K562 (cell line): ENCODE measurements around the gene TSPAN14. TPM values are rescaled to one million over a fixed set of nuclear protein-coding genes. Genes with fewer than 3 reads are reported as not detected.

ENCODE experiments used
- ATAC-seq: fragments of 200-7000 bp; cut with Tn5 transposase; 3 replicates; pipeline ENCODE4 v1.9.1; 2020; ENCODE audit warnings: moderate library complexity
- BruUV-seq: library from RNA; stranded (reverse); fragments of 400-500 nt; replicated peaks from 2 replicates; lab custom pipeline; 2021; lab: Mats Ljungman, UMichigan
- CTCF ChIA-PET: fragments of 300-600 bp; formaldehyde crosslinking; extraction: SDS; loops from one replicate; lab custom pipeline; 2021; ENCODE audit warnings: low intra/inter-chr PET ratio; lab: Yijun Ruan, JAX
- POLR2A ChIA-PET: fragments of 300-600, 350-650 bp; sonication (Branson Sonifier 250); formaldehyde crosslinking; extraction: SDS; loops from one replicate; lab custom pipeline; 2021; ENCODE audit warnings: antibody characterized with exemption, inconsistent platforms; lab: Yijun Ruan, JAX
- DNase-seq, 4 experiments: peaks; one replicate each; pipeline versions ENCODE4 v3.0.0 to v3.0.0-alpha.2; 2011 to 2018; ENCODE audit warnings: low spot score in 3 of 4, mixed read lengths in 3 of 4; ENCODE audit errors: extremely low read depth in 1 of 4
- FAIRE-seq: peaks from 2 replicates; lab custom pipeline; 2011; peaks lifted over from hg19 to GRCh38; lab: Jason Lieb, UNC
- H2AFZ ChIP-seq: 2 replicates; pipeline ENCODE4 v1.6.0; 2011; ENCODE audit warnings: low read depth, low read length, control low read depth, inconsistent platforms
- H3K27ac ChIP-seq: fragments of 200-600 bp; 3 replicates; pipeline ENCODE4 v1.8.0; 2011; ENCODE audit warnings: low read depth, mild to moderate bottlenecking, control low read depth, inconsistent platforms, low read length, moderate library complexity, mixed read lengths; ENCODE audit errors: extremely low read depth
- H3K27me3 ChIP-seq, 2 experiments: fragments of 300-600 bp in 1 of 2; 2 replicates in 1 of 2; 3 replicates in 1 of 2; pipeline versions ENCODE4 v1.6.0 to v1.8.0; 2011; ENCODE audit warnings: inconsistent platforms in 2 of 2, low read length in 2 of 2, mild to moderate bottlenecking in 1 of 2, mixed read lengths in 1 of 2, moderate library complexity in 1 of 2; ENCODE audit not compliant: control insufficient read depth in 2 of 2, insufficient read depth in 2 of 2
- H3K36me3 ChIP-seq: fragments of 300-600 bp; 3 replicates; pipeline ENCODE4 v1.8.0; 2011; ENCODE audit warnings: mild to moderate bottlenecking, low read length, inconsistent platforms; ENCODE audit not compliant: control insufficient read depth, insufficient read depth
- H3K4me1 ChIP-seq, 2 experiments: fragments of 200-600 bp in 1 of 2; replicated peaks in 1 of 2; 2 replicates in 1 of 2; 3 replicates in 1 of 2; pipeline versions ENCODE4 v1.5.1 to v1.8.0; 2011; ENCODE audit warnings: inconsistent platforms in 2 of 2, low read length in 2 of 2, mild to moderate bottlenecking in 1 of 2, mixed read lengths in 1 of 2, moderate library complexity in 1 of 2; ENCODE audit not compliant: control insufficient read depth in 2 of 2, insufficient read depth in 2 of 2
- H3K4me2 ChIP-seq: 2 replicates; pipeline ENCODE4 v1.6.1; 2011; ENCODE audit warnings: low read length, control low read depth, inconsistent platforms, mixed read lengths; ENCODE audit not compliant: insufficient read depth
- H3K4me3 ChIP-seq: fragments of 200-600 bp; sonication (generic), shearing (Covaris generic); 2 replicates; pipeline ENCODE4 v1.5.1; 2016; ENCODE audit warnings: control low read depth, inconsistent platforms
- H3K79me2 ChIP-seq: fragments of 200-600 bp; 3 replicates; pipeline ENCODE4 v1.8.0; 2011; ENCODE audit warnings: low read length, inconsistent platforms; ENCODE audit not compliant: control insufficient read depth, insufficient read depth
- H3K9ac ChIP-seq, 2 experiments: 2 replicates each; pipeline versions ENCODE4 v1.6.0 to v1.6.1; 2011; ENCODE audit warnings: low read depth in 2 of 2, low read length in 2 of 2, control low read depth in 1 of 2, inconsistent platforms in 1 of 2, mild to moderate bottlenecking in 1 of 2, mixed read lengths in 1 of 2; ENCODE audit not compliant: insufficient read depth in 1 of 2
- H3K9me1 ChIP-seq: one replicate; pipeline ENCODE4 v1.6.0; 2011; ENCODE audit warnings: inconsistent platforms, mild to moderate bottlenecking, low read length, moderate library complexity; ENCODE audit not compliant: control insufficient read depth, insufficient read depth
- H3K9me3 ChIP-seq: replicated peaks from 2 replicates; pipeline ENCODE4 v1.5.1; 2011; ENCODE audit warnings: low read depth, low read length, inconsistent platforms; ENCODE audit not compliant: control insufficient read depth, insufficient read depth
- H4K20me1 ChIP-seq: replicated peaks from 2 replicates; pipeline ENCODE4 v1.6.1; 2011; ENCODE audit warnings: low read length, inconsistent platforms, mixed read lengths; ENCODE audit not compliant: control insufficient read depth, insufficient read depth
- ARID1B ChIP-seq: fragments of 450-650 bp; IDR thresholded peaks from 2 replicates; pipeline ENCODE4 v1.6.1; 2016; ENCODE audit warnings: antibody characterized with exemption, mild to moderate bottlenecking, inconsistent platforms
- CBFA2T2 ChIP-seq: fragments of 450-650 bp; conservative IDR thresholded peaks from 2 replicates; pipeline ENCODE4 v1.6.1; 2017; ENCODE audit warnings: mild to moderate bottlenecking
- CBFA2T3 ChIP-seq: fragments of 450-650 bp; IDR thresholded peaks from 2 replicates; pipeline ENCODE4 v1.6.1; 2017
- CHD1 ChIP-seq: fragments of 200-600 bp; sonication (generic); IDR thresholded peaks from one replicate; pipeline ENCODE4 v1.6.1; 2012; ENCODE audit warnings: mild to moderate bottlenecking, moderate library complexity, low read length, inconsistent platforms
- MEF2D ChIP-seq: conservative IDR thresholded peaks from 2 replicates; pipeline ENCODE4 v1.6.1; 2016; ENCODE audit warnings: low read depth, missing genetic modification characterization, missing compliant biosample characterization
- POLR2A ChIP-seq: fragments of 450-650 bp; conservative IDR thresholded peaks from 2 replicates; pipeline ENCODE4 v1.6.1; 2016
- POLR3G ChIP-seq: IDR thresholded peaks from 2 replicates; pipeline ENCODE4 v1.6.1; 2011; ENCODE audit not compliant: insufficient read length, insufficient replicate concordance; ENCODE audit errors: extremely low read depth
- RBM22 ChIP-seq: fragments of 200-400 bp; formaldehyde crosslinking; IDR thresholded peaks from 2 replicates; pipeline ENCODE4 v1.6.1; 2018; ENCODE audit warnings: low read length, low read depth; ENCODE audit not compliant: poor library complexity, severe bottlenecking
- SMAD4 ChIP-seq: fragments of 250-450 bp; sonication (Bioruptor Pico); conservative IDR thresholded peaks from 2 replicates; pipeline ENCODE4 v1.8.0; 2021; ENCODE audit warnings: inconsistent platforms, mild to moderate bottlenecking, moderate library complexity
- TAL1 ChIP-seq: fragments of 450-650 bp; IDR thresholded peaks from 2 replicates; pipeline ENCODE4 v1.6.1; 2016; ENCODE audit warnings: mild to moderate bottlenecking
- TBL1XR1 ChIP-seq, 2 experiments: IDR thresholded peaks; 2 replicates each; pipeline ENCODE4 v1.6.1; 2012; ENCODE audit warnings: improper control_type of control experiment in 2 of 2, low read length in 2 of 2, mild to moderate bottlenecking in 1 of 2
- WGBS: fragments of 100-300 bp; shearing (Covaris generic); methylation state at CpG from one replicate; pipeline ENCODE4 v1.1.6; 2016; ENCODE audit warnings: low coverage, mixed read lengths; ENCODE audit not compliant: insufficient coverage; ENCODE audit errors: missing lambda C conversion rate; 5-methylcytosine and 5-hydroxymethylcytosine counted together
- in situ Hi-C: fragments of 300-500 bp; cut with MboI; formaldehyde crosslinking; loops from 4 replicates; pipeline ENCODE4 v1.15.0; 2018; ENCODE audit warnings: inconsistent platforms, mixed read lengths
- intact Hi-C: fragments of 100-400 bp; cut with micrococcal nuclease; formaldehyde crosslinking; loops from 2 replicates; pipeline ENCODE4 v1.14.2; 2022
- polyA plus RNA-seq, 8 experiments: library from polyadenylated mRNA; depleted of rRNA in 4 of 8; stranded (reverse) in 5 of 8; unstranded in 3 of 8; fragments of >200 nt; fragmentation: Nextera tagmentation in 2 of 8; fragmentation: Illumina TruSeq in 1 of 8; extraction: Ambion mirVana in 2 of 8; extraction: Trizol in 1 of 8; gene quantifications; 2 replicates each; pipeline versions ENCODE4 v1.2.1 to v1.2.3, GENCODE V29; 2011 to 2014; ENCODE audit warnings: inconsistent platforms in 1 of 8, missing spikeins in 1 of 8
- total RNA-seq, 7 experiments: library from RNA; depleted of rRNA in 6 of 7; stranded (reverse); fragments of >200 nt in 6 of 7; fragmentation: Illumina TruSeq in 2 of 7; extraction: Trizol in 2 of 7; gene quantifications; 2 replicates each; pipeline versions ENCODE4 v1.2.1 to v1.2.3, GENCODE V29; 2011 to 2021; ENCODE audit warnings: low replicate concordance in 1 of 7

Gene TSPAN14
- total and polyA plus RNA-seq, 9 of the 15 experiments (the other 6 are each of a cell fraction or from before 2014, with no cell fraction given): 5.8 to 92.9 (median 23.3) TPM

DNA sequence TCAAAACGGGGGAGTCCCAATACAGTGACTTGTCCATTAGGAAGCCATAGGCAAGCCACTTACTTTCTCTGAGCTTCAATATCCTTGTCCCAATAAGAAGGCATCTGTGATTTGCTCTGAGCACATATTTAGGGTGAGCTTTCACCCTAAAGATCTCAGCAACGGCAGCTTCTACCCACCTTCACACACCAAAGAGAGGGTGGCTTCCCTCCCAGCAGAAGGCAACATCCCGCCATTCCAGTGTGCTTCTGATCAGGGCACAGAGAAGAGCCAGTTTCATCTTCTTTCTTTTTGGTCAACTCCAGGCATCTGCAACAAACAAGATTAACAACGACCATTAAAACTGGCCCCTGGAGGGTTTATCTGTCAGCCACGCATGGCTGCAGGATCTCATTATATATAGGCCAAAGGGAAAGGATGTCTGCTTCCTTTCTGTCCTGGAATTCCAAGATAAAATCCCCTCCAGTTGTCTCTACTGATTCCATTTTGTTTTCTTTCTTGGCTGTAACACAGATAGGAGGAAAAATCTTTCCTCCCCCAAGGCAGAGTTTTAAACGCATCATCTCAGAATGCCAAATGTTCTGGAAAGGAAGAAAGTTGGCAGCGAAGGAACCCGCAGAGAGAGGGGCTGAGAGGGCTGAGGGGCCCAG lies 83.1 kb downstream of the TSPAN14 start:
- WGBS: 11% methylated on average over 8 of the region's 8 CpGs
- FAIRE-seq (no peak), ATAC-seq (no peak), DNase-seq (no peak)
- Histone ChIP-seq H3K4me2 (no peak overlapping the region), H3K4me1 (peaks cover 10 to 18% of the 10 kb centered on the region in 2 experiments; a peak in 4 of 5 replicates), H4K20me1 (peaks cover 4% of the 10 kb centered on the region; the same call in 1 of the 2 replicates), H2AFZ (no peak overlapping the region), H3K9ac (no peak overlapping the region), H3K36me3 (no peaks in the 10 kb centered on the region), H3K27ac (no peak overlapping the region), H3K9me1 (no peaks in the 10 kb centered on the region), H3K27me3 (peaks cover 33 to 44% of the 10 kb centered on the region in 2 experiments), H3K4me3 (no peak overlapping the region), H3K79me2 (no peaks in the 10 kb centered on the region), H3K9me3 (no peaks in the 10 kb centered on the region)
- intact Hi-C loops (no loop called here), in situ Hi-C loops (no loop called here)
- no TSS peak for BruUV-seq
- ChIA-PET CTCF (no interaction called here), POLR2A (interaction anchor here (1.4 kb wide), 1 partner anchor 11 kb away, joined by 5 read pairs; no protein-coding TSS in a partner anchor)
- TF ChIP-seq CHD1 (no peak), RBM22 (no peak), TAL1 (peak; percentile 25; the same call in 1 of the 2 replicates), TBL1XR1 (IDR thresholded peaks at IDR 0.05; ENCODE audit: low read length in 2 of 2) (no peak), CBFA2T2 (peak; percentile 54), ARID1B (0 out of 2 replicates have a peak, but pooled peaks have one; percentile 8), CBFA2T3 (peak; percentile 66), SMAD4 (CRISPR knock-in tag) (0 out of 2 replicates have a peak, but pooled peaks have one; percentile 45), MEF2D (tag) (no peak), POLR3G (no peak), POLR2A (no peak)
